HG02943 (cell line): ENCODE results near the gene MESP1.

Experiments used
- ATAC-seq: cut with Tn5 transposase; IDR thresholded peaks from one replicate; pipeline ENCODE4 v1.9.1; 2021; ENCODE audit warnings: mild to moderate bottlenecking, low read depth, moderate library complexity; ENCODE audit not compliant: unreplicated experiment

Gene MESP1

DNA sequence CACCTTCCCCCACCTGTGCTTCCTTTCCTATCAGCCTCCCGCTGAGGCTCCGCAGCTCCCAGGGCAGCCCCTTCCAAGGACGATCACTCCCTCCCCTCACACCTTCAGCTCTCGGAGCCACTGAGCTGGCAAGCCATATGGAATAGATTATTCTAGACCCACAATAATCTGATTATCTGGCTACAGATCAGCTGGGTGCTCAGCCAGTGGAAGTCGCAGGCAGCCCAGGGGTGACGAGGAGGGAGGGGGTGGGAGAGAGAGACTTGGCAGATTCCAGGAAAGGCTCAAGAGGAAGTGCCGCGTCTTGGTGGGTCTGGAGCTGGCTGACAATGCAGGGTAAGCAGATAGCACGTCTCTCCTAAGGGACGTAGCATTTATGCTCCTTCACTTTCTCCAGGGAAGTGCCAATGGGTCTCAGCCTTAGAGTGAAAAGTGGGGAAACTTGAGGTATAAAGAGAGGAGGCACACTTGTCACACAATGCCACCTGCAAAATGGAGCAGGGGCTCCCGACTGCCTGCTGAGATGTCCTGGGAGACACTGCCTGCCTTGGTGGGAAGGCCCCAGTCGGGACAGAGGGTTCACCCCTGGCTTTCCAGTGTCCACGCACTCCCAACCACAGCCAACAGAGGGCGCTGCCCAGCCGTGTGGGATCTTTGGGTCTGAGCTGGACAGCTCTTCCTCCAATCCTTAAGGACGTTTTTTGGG lies 9.4 kb upstream of the MESP1 start:
- ATAC-seq, result no peak

DNA sequence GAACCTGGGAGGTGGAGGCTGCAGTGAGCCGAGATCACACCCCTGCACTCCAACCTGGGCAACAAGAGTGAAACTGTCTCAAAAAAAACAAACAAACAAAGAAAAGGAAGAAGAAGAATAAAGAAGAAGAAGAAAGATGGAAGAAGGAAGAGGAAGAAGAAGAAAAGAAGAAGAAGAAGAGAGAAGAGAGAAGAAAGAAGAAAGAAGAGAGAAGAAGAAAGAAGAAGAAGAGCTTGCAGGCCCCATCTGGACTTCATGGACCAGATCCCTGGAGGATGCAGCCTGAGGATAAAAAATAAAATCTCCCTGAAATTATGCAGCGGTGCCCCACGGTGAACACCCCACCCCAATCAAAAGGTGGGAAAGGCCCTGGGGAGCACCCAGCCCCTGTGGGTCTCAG lies 8.8 kb upstream of the MESP1 start:
- no peak for ATAC-seq

DNA sequence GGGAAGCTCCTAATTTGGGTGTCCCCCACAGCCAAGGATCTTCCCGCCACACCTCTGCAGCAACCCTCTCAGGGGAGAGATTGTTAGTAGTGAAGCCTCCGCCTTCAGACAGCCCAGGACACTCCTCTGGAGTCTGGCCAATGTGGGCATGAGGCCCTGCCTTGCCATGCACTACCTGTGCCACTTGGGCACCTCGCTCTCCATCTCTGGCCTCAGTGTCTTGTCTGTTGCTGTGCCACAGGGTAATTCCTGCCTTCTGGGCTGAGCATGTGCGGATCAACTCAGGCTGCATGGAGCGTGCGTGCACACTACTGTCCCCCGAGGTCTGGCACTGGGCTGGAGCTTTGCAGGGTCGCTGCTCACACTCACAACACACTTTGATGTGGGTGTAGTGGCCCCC lies 7.9 kb upstream of the MESP1 start:
- no peak for ATAC-seq

DNA sequence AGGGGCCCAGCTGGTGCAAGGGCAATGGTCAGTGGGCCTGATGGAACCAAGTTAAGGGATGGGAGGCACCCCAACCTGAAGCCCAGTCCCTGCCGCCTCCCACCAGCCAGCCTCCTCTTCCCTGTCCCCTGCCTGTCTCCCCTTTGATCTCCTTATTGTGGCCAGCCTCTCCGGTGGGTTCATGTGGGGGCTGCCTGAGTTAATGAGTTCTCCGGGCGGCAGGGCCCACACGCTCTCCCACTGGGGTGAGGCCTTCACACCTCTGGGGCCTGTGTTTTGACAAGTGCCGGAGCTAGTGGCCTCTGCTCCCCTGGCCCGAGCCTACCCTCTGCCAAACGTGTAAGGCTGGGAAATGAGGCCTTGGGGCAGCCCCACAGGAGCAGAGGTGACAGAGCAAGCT lies 7.2 kb upstream of the MESP1 start:
- no peak for ATAC-seq

DNA sequence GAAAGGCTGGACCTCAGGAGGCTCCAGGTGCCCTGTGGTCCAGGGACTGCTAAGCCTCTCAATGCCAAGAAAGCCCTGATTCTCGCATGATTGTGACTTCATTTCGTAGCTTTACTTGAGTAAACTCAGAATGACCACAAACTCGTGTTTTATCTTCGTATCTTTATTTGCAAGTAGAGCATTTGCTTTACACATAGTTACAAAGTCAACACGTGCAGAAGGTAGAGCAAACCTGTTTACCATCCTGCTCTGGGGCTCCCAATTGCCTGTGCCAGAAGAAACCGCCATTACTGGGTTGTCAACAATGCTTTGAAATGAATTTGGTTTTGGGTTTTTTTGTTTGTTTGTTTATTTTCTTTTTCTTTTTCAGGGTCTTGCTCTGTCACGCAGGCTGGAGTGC lies 5.8 kb upstream of the MESP1 start:
- no peak for ATAC-seq

DNA sequence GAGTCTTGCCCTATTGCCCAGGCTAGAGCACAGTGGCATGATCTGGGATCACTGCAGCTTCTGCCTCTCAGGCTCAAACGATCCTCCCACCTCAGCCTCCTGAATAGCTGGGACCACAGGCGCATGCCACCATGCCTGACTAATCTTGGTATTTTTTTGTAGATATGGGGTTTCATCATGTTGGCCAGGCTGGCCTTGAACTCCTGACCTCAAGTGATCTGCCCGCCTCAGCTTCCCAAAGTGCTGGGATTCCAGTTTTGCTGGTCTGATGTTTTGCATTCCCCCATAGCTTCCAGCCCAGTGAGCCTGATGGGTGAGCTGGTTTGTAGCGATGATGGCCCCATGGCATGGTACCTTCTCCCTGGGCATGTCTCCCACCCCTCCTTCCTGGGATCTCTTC lies 4.7 kb upstream of the MESP1 start:
- no peak for ATAC-seq

DNA sequence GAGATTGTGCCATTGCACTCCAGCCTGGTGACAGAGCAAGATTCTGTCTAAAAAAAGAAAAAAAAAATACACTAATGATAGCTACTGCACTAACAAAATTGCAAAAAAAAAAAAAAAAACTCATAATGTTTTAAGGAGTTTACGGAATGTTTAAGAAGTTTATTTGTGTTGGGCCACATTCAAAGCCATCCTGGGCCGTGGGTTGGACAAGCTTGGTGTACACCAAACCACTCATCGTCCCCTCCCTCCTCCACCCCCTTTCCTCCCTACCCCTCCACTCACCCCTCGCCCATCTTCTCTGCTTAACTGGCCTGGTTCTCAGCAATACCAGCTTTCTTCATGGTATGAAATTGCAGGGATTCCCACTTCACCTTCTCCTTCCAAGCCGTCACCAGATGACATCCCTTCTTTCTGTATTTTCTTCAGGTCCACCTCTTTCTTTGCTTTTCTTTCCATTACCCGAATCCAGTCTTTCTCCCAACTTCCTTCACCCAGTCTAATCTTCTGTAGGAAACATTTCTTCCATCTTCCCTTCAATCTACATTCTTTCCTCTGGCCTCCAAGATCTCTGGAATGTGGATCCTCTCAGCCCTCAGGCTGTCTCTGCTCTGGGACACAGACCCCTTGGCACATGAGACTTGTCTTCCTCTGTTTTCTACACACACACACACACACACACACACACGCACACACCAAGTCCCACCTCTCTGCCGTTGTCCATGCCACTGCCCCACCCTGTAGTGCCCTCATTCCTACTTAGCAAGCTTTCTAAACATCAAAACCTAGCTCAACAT lies 3.5 kb upstream of the MESP1 start:
- ATAC-seq, result no peak

DNA sequence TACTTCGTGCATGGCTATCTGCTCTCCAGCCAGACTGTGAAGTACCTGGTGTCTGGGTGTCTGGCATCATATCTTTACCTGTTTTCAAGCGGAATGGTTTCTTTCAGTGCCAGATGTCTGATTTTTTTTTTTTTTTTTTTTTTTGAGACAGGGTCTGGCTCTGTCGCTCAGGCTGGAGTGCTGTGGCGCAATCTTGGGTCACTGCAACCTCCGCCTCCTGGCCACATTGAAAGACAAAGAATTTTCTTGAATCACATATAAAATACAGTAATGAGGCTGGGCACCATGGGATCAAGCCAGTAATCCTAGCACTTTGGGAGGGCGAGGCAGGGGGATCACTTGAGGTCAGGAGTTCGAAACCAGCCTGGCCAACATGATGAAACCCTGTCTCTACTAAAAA lies 2.8 kb upstream of the MESP1 start:
- no peak for ATAC-seq

DNA sequence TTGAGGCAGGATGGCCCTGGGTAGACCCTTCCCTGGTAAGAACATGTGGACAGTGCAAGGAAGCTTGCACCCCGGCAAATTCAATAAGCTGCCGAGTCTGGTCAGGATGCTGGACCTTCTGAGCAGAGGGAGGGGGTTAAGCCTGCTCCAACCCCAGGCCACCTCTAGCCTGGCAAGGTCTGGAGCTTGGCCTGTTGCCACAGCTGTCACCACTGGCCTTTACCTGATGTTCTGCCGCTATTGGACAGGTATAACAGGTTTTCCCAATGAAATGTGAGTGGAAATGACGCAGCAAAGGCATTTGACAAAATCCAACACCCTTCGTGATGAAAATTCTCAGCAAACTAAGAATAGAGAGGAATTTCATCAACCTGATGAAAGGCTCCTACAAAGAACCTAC lies 699 bp upstream of the MESP1 start:
- ATAC-seq, result no peak

DNA sequence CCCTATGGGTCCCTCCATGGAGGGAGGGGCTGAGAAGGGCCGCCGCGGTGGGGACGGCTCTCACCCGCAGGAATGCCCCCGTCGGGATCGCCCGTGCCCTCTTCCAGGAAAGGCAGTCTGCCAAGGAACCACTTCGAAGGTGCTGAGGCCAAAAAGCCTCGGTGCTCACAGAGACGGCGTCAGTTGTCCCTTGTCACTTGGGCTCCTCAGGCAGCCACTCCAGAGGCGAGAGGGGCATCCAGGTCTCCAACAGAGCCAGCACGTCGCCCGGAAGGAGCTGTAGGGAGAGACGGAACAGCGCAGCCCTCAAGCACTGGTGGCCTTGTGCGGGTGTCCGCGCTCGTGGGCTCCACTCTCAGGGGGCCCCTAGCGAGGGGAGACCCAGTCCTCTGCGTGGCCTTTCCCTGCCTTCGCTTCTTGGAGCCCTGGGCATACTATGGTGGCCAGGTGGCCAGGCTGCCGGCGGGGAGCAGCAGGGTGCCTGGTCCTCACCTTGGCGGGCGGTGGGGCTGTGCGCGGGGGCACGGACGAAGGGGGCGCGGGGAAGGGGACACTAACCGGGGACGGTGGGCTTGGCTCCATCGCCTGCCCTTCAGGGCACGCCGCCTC lies 994 bp downstream of the MESP1 start:
- peak; percentile 9 for ATAC-seq

DNA sequence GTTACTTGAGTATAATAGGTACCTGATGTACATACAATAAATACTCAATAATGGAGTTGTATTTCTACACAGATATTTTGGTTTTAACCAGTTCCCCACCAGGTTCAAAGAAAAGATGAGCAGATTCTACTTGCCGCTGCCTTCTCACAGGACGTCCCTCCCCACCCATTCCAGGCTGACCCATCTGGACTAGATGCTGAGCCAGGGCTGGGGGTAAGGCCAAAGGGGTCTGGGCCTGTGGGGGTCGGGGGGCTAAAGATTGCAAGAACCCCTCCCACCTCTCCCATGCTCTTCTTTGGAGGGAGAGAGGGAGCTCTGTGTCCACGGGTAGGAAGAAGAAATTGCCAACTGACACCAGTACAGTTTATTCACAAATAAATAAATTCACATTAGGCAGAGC lies 1.5 kb downstream of the MESP1 start:
- ATAC-seq, result no peak

DNA sequence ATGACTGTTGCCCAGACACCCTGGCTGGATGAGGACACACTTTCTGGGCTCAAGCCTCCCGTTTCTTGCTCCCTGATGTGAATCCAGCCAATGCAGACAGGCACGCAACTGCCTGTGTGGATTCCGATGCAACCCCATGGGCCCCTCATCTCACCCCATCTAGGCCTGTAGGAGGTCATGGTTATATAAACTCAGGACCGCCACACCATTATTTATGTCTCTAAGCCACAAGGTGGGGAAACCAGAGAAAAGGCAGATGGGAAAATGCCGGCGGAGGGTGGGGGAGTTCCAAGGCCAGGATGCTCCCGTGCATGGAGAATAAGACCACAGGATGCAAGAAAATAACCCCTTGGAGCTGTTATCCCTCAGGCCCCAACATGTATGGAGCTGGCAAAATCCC lies 2.0 kb downstream of the MESP1 start:
- no peak for ATAC-seq

DNA sequence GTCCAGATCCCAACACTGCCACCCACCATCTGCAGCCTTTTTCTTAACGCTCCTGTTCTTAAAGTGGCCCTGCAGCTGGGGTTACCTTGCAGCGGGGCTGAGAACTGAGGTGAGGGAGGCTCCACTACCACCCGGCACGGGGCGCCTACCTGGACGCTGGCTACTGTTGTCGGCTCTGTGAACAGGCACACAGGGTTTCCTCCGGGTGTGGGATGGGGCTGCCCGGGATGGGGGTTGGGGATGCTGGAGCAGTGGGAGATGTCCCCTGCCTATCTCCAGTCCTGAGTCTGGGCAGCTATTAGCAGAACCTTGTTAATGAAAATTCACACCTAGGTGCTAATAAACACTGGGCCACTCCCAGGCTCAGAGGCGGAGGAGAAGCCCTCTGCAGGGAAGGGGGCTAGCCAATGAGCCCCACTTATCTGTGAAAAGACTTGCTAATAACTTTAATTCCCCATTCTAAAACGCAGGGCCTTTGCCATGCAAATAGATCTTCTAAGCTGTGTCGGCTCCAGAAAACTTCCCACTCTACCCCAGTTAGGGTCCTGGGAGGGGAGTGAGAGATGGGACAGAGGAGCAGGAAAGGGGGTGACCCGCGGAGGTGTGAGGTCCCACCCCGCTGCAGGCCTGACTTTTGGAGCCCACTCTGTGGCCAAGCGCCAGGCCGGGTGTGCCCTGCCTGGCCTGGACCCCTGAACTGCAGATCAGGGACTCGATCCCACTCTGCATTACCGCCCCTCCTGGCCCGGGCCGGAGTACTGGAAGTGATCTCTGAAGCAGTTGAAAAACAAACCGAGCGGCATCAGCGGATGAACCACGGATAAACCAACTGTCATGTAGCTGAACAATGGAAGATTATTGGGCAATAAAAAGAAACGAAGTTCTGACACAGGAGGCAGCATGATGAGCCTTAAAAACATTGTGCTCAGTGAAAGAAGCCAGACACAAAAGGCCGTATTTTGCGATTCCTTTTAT lies 3.1 kb downstream of the MESP1 start:
- ATAC-seq, result no peak

DNA sequence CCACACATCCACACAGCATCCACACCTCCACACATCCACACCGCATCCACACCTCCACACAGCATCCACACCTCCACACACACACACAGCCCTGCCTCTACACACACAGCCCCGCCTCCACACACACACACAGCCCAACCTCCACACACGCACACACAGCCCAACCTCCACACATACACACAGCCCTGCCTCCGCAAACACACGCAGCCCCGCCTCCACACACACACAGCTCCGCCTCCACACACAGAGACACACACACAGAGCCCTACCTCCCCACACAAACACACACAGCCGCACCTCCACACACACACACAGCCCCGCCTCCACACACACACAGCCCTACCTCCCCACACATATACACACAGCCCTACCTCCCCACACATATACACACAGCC lies 4.7 kb downstream of the MESP1 start:
- ATAC-seq, result no peak

DNA sequence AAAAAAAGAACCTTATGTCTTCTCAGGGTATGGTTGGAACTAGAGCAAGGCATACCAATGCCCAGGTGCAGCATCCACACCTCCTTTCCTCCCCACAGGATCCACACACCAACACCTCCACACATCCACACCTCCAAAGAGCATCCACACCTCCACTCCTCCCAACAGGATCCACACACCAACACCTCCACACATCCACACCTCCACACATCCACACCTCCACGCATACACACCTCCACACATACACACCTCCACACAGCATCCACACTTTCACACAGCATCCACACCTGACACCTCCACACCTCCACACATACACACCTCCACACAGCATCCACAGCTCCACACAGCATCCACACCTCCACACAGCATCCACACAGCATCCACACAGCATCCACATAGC lies 5.3 kb downstream of the MESP1 start:
- no peak for ATAC-seq

DNA sequence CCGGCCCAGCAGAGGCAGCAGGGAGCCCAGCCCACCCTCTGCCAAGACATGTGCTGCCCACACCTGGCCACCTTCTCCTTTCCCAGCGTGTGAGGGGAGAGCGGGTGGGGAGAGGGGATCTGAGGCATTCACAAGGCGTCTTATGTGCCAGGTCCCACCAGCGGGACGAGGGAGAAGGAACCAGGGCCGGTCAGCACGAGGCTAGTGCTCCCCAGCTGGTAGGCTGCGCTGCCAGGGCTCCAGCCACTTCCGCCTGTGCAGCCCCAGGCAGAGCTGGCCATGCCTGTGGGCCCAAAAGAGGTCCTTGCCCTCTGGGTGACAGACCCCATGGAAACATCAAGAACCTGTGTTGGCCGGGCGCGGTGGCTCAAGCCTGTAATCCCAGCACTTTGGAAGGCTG lies 5.9 kb downstream of the MESP1 start:
- ATAC-seq, result no peak

DNA sequence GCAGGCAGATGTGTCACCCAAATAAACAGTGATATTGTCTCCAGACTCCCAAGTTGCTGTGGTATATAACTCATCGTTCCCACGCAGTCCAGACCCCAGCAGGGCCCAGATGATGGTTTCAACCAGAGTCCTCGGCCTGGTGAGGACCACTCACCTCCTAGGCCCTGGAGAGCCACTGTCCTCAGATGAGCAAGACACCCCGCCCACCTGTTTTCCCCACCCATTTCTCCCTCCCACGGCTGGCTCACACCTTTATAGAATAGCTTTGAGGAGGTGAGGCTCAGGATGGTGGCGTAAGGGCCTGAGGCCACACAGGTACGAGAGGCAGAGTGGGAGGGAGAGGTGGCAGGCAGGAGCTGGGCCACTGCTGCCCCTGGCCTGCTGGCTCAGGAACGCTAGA lies 7.5 kb downstream of the MESP1 start:
- ATAC-seq, result no peak

DNA sequence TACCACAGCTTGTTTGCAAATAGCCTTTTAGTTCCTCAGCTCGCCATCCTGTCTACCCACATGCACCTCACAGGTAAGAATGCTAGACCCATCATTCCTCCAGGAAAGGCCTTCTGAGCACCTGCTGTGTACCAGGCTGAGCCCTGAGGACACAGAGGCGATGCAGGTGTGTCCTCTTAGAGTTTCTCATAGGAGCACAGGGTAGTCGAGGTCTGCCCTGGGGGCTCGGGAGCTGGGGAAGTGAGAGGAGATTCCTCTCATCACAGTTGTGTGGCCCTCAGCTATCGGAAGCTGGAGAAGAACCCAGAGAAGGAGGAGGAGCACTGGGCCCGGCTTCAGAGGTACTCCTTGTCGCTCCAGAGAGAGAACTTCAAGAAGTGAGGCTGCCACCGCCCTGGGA lies 8.0 kb downstream of the MESP1 start:
- no peak for ATAC-seq

DNA sequence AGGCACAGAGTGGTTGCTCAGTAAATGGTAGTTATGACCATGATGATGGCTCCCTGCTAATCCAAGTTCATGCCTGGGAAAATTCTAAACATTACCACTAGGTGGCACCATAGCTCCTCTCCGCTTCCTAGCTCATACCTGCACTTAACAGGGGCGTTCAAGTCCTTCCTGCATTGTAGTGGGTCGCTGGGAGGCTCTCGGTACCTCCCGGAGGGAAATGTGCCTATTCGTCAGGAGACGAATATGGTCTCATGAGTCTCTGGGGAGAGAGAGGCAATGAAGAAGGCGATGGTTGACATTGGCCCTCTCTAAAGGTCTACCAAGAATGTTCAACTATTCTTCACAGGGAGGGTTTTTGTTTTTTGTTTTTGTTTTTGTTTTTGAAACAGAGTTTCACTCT lies 10.9 kb downstream of the MESP1 start:
- ATAC-seq, result no peak

DNA sequence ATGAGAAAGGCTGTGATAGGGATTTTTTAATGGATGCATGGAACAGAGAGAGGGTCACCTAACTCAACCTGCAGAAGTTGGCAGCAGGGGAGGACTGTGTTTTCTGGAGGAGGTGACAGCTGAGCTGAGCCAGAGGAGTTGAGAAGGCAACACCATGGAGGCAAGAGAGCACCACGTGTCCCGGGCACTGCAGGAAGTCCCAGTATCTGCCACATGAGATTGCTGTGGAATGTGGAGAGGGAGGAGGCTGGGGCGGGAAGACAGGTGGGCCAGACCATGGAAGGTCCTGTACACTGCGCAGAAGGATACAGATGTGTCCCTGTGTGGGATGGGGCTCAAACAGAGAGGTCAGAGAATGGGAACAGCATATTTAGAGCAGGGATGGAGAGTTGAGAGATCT lies 15.3 kb downstream of the MESP1 start:
- ATAC-seq, result no peak
